ENCODE measurements around the gene KLF3. TPM values are rescaled to one million over a fixed set of nuclear protein-coding genes. Genes with fewer than 3 reads are reported as not detected.

KLF3 gene
- total RNA-seq, 1 donor from 2014 or later, result 40.8 TPM

- DNase-seq (ENCODE audit: low read depth) (no peak), FAIRE-seq (no peak)
- no peaks in the 10 kb centered on the region for H4K20me1 ChIP-seq (ENCODE audit: insufficient read depth, low read length)
- no peak overlapping the region for H3K4me3 ChIP-seq (ENCODE audit: insufficient read depth, low read depth, low read length)
- Mint-ChIP-seq H3K36me3 (ENCODE audit: low read depth, unreplicated experiment) (no peaks in the 10 kb centered on the region), H3K27ac (ENCODE audit: unreplicated experiment) (no peak overlapping the region), H3K4me1 (ENCODE audit: low read depth, unreplicated experiment) (peaks cover 4% of the 10 kb centered on the region), H3K27me3 (ENCODE audit: low read depth, unreplicated experiment) (peaks cover 4% of the 10 kb centered on the region), H3K9me3 (ENCODE audit: unreplicated experiment) (peaks cover 8% of the 10 kb centered on the region), H3K4me3 (ENCODE audit: unreplicated experiment) (no peak overlapping the region)
- H3K9me3 ChIP-seq (ENCODE audit: insufficient read depth, low read depth, low read length), result no peaks in the 10 kb centered on the region
- no peak for TF ChIP-seq EZH2 (IDR thresholded peaks at IDR 0.05; ENCODE audit: insufficient read depth, low read length)
- TF ChIP-seq, protein P1, sequence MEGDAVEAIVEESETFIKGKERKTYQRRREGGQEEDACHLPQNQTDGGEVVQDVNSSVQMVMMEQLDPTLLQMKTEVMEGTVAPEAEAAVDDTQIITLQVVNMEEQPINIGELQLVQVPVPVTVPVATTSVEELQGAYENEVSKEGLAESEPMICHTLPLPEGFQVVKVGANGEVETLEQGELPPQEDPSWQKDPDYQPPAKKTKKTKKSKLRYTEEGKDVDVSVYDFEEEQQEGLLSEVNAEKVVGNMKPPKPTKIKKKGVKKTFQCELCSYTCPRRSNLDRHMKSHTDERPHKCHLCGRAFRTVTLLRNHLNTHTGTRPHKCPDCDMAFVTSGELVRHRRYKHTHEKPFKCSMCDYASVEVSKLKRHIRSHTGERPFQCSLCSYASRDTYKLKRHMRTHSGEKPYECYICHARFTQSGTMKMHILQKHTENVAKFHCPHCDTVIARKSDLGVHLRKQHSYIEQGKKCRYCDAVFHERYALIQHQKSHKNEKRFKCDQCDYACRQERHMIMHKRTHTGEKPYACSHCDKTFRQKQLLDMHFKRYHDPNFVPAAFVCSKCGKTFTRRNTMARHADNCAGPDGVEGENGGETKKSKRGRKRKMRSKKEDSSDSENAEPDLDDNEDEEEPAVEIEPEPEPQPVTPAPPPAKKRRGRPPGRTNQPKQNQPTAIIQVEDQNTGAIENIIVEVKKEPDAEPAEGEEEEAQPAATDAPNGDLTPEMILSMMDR (IDR thresholded peaks at IDR 0.05; ENCODE audit: insufficient read depth, low read depth, low read length), result no peak
- H3K36me3 ChIP-seq (ENCODE audit: insufficient read depth, low read length), result no peaks in the 10 kb centered on the region
- H3K79me2 ChIP-seq (ENCODE audit: insufficient read depth, low read length), result no peaks in the 10 kb centered on the region
- no peak overlapping the region for H3K4me2 ChIP-seq (ENCODE audit: low read length)
- H3K4me1 ChIP-seq (ENCODE audit: insufficient read depth, low read length), result no peaks in the 10 kb centered on the region
- H2AFZ ChIP-seq (ENCODE audit: low read depth, low read length), result no peak overlapping the region
- H3K27me3 ChIP-seq (ENCODE audit: insufficient read depth, low read length), result no peaks in the 10 kb centered on the region
- no peak overlapping the region for H3K27ac ChIP-seq (ENCODE audit: low read depth, low read length)
- no peak overlapping the region for H3K9ac ChIP-seq (ENCODE audit: low read length)
Measured at GRCh38 chr4:38710053-38710452, 46.1 kb downstream of the KLF3 start.

- no peak for FAIRE-seq
- DNase-seq (ENCODE audit: low read depth), result no peak
- H3K36me3 Mint-ChIP-seq (ENCODE audit: low read depth, unreplicated experiment), result no peaks in the 10 kb centered on the region
- H3K27me3 Mint-ChIP-seq (ENCODE audit: low read depth, unreplicated experiment), result peaks cover 4% of the 10 kb centered on the region
- Histone ChIP-seq H3K4me2 (ENCODE audit: low read length) (no peak overlapping the region), H3K79me2 (ENCODE audit: insufficient read depth, low read length) (no peaks in the 10 kb centered on the region), H3K4me1 (ENCODE audit: insufficient read depth, low read length) (no peaks in the 10 kb centered on the region), H3K9me3 (ENCODE audit: insufficient read depth, low read depth, low read length) (no peaks in the 10 kb centered on the region), H3K27ac (ENCODE audit: low read depth, low read length) (no peak overlapping the region), H3K36me3 (ENCODE audit: insufficient read depth, low read length) (no peaks in the 10 kb centered on the region), H4K20me1 (ENCODE audit: insufficient read depth, low read length) (no peaks in the 10 kb centered on the region), H2AFZ (ENCODE audit: low read depth, low read length) (no peak overlapping the region), H3K9ac (ENCODE audit: low read length) (no peak overlapping the region), H3K4me3 (ENCODE audit: insufficient read depth, low read depth, low read length) (no peak overlapping the region), H3K27me3 (ENCODE audit: insufficient read depth, low read length) (no peaks in the 10 kb centered on the region)
- H3K4me3 Mint-ChIP-seq (ENCODE audit: unreplicated experiment), result no peak overlapping the region
- peaks cover 8% of the 10 kb centered on the region for H3K9me3 Mint-ChIP-seq (ENCODE audit: unreplicated experiment)
- no peak overlapping the region for H3K27ac Mint-ChIP-seq (ENCODE audit: unreplicated experiment)
- TF ChIP-seq, protein P1 (IDR thresholded peaks at IDR 0.05; ENCODE audit: insufficient read depth, low read depth, low read length), result no peak
- no peak for TF ChIP-seq EZH2 (IDR thresholded peaks at IDR 0.05; ENCODE audit: insufficient read depth, low read length)
- peaks cover 4% of the 10 kb centered on the region for H3K4me1 Mint-ChIP-seq (ENCODE audit: low read depth, unreplicated experiment)
Measured at GRCh38 chr4:38711066-38711465, 47.1 kb downstream of the KLF3 start.

DNA sequence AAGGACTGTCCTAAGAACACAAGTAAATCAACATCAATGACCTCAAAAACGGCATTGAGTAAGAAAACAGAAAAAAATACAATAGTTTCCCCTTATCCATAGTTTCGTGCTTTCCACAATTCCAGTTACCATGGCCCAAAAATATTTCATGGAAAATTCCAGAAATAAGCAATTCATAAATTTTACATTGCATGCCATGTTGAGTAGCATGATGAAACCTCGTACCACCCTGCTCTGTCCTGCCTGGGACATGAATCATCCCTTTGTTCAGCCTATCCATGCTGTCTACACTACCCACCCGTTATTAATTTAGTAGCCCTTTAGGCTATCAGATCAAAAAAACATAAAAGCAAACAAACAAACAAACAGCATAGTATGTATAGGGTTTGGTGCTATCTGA, 51.1 kb downstream of the KLF3 start:
- no peak overlapping the region for H3K4me3 ChIP-seq (ENCODE audit: insufficient read depth, low read depth, low read length)
- no peaks in the 10 kb centered on the region for H3K79me2 ChIP-seq (ENCODE audit: insufficient read depth, low read length)
- H3K4me1 Mint-ChIP-seq (ENCODE audit: low read depth, unreplicated experiment), result peaks cover under 1% of the 10 kb centered on the region
- H3K9me3 Mint-ChIP-seq (ENCODE audit: unreplicated experiment), result peaks cover 6% of the 10 kb centered on the region
- H3K27ac ChIP-seq (ENCODE audit: low read depth, low read length), result no peak overlapping the region
- H3K9ac ChIP-seq (ENCODE audit: low read length), result no peak overlapping the region
- H3K4me1 ChIP-seq (ENCODE audit: insufficient read depth, low read length), result peaks cover 2% of the 10 kb centered on the region
- no peaks in the 10 kb centered on the region for H3K27me3 ChIP-seq (ENCODE audit: insufficient read depth, low read length)
- no peaks in the 10 kb centered on the region for H4K20me1 ChIP-seq (ENCODE audit: insufficient read depth, low read length)
- no peaks in the 10 kb centered on the region for H3K36me3 ChIP-seq (ENCODE audit: insufficient read depth, low read length)
- H3K9me3 ChIP-seq (ENCODE audit: insufficient read depth, low read depth, low read length), result no peaks in the 10 kb centered on the region
- DNase-seq (ENCODE audit: low read depth), result no peak
- H3K27me3 Mint-ChIP-seq (ENCODE audit: low read depth, unreplicated experiment), result peaks cover 4% of the 10 kb centered on the region
- TF ChIP-seq, protein P1 (IDR thresholded peaks at IDR 0.05; ENCODE audit: insufficient read depth, low read depth, low read length), result no peak
- TF ChIP-seq EZH2 (IDR thresholded peaks at IDR 0.05; ENCODE audit: insufficient read depth, low read length), result no peak
- no peak overlapping the region for H3K27ac Mint-ChIP-seq (ENCODE audit: unreplicated experiment)
- H3K4me2 ChIP-seq (ENCODE audit: low read length), result no peak overlapping the region
- peak; percentile 39 for FAIRE-seq
- H2AFZ ChIP-seq (ENCODE audit: low read depth, low read length), result no peak overlapping the region
- H3K4me3 Mint-ChIP-seq (ENCODE audit: unreplicated experiment), result no peak overlapping the region
- no peaks in the 10 kb centered on the region for H3K36me3 Mint-ChIP-seq (ENCODE audit: low read depth, unreplicated experiment)

Data from astrocyte (in vitro differentiated cells and primary cell).